ENCODE results near the gene NKG7.

The NKG7 gene

DNA sequence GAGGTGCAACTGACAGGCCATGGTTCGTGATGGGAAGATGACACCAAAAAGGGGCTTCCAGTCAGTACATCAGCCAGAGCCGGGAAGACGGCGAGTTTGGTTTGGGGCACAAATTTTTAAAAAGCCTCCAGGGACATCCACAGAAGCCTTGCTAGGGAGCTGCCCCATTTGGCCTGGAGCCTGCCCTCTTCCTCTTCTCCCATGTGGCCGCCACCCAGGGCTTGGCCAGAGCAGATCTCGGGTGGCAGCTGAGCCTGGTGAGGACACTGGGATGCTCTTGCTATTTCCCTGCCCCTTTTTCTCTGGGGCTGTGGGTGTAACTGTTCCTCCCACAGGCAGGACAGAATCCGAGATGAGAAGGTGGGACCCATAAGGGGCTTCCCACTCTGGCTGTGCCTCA lies 14.5 kb downstream of the NKG7 start:
- TF ChIP-seq, protein P1, sequence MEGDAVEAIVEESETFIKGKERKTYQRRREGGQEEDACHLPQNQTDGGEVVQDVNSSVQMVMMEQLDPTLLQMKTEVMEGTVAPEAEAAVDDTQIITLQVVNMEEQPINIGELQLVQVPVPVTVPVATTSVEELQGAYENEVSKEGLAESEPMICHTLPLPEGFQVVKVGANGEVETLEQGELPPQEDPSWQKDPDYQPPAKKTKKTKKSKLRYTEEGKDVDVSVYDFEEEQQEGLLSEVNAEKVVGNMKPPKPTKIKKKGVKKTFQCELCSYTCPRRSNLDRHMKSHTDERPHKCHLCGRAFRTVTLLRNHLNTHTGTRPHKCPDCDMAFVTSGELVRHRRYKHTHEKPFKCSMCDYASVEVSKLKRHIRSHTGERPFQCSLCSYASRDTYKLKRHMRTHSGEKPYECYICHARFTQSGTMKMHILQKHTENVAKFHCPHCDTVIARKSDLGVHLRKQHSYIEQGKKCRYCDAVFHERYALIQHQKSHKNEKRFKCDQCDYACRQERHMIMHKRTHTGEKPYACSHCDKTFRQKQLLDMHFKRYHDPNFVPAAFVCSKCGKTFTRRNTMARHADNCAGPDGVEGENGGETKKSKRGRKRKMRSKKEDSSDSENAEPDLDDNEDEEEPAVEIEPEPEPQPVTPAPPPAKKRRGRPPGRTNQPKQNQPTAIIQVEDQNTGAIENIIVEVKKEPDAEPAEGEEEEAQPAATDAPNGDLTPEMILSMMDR (IDR thresholded peaks at IDR 0.05; ENCODE audit: low read depth, low read length, missing control alignments) = no peak
- in situ Hi-C loops (cut with HindIII; ENCODE audit: low pct_ligation_motif_present, low sequenced_read_pairs) = no loop called here
- Histone ChIP-seq H3K27ac (no peak overlapping the region), H3K36me3 (replicated peaks) (no peaks in the 10 kb centered on the region), H3K4me3 (ENCODE audit: low read depth, low read length) (no peak overlapping the region), H3K27me3 (replicated peaks) (no peaks in the 10 kb centered on the region)
- DNase-seq = no peak

DNA sequence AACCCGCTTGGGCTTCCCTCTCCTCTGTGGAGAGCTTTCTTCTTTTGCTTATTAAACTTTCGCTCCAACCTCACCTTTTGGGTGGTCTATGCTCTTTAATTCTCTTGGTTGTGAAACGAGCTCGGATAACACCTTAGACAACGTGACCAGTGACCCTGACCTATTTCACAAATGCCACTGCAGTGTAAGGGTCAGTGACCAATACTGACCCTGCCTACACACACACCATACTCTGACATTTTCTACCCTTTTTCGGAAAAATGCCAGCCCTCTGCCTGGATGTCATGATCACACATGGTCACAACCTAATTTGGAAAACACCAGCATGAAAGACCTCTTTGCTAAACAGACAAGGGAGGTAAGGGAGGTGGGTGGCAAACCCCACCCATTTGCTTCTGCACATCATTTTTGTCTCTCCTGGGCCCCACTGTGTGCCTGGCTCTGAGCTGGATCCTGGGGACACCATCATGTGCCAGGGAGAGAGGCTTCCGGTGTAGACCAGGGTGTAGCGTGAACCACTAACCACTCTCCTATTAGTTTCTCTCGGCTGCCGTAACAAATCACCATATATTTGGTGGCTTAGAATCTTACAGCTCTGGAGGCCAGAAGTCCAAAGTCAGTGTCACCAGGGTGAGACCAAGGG lies 16.2 kb downstream of the NKG7 start:
- H3K4me3 ChIP-seq (ENCODE audit: low read depth, low read length) = no peak overlapping the region
- in situ Hi-C loops (cut with HindIII; ENCODE audit: low pct_ligation_motif_present, low sequenced_read_pairs) = no loop called here
- H3K36me3 ChIP-seq (replicated peaks) = peaks cover 4% of the 10 kb centered on the region
- H3K27ac ChIP-seq = no peak overlapping the region
- no peaks in the 10 kb centered on the region for H3K27me3 ChIP-seq (replicated peaks)
- DNase-seq = no peak
- TF ChIP-seq, protein P1 (IDR thresholded peaks at IDR 0.05; ENCODE audit: low read depth, low read length, missing control alignments) = no peak

DNA sequence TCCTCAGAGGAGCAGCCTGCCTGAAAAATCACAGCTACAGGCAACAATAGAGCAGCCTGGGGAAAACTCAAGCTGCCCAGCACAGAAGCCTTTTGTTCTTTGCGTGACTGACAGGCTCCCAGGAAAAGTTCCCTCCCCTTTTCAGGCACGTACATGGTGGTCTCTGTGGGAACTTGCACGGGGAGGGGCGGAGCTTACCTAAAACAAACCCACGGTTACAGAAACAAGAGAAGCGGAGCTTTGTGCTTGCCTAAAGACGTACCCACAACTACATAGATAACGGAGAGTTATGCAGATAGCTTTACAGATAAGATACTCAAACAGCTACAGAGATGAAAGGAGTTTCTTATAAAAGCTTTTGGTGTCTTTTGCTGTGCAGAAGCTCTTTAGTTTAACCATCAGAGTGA lies 17.7 kb downstream of the NKG7 start:
- H3K27me3 ChIP-seq (replicated peaks) = no peaks in the 10 kb centered on the region
- peak overlapping the region; percentile 0 for H3K27ac ChIP-seq

DNA sequence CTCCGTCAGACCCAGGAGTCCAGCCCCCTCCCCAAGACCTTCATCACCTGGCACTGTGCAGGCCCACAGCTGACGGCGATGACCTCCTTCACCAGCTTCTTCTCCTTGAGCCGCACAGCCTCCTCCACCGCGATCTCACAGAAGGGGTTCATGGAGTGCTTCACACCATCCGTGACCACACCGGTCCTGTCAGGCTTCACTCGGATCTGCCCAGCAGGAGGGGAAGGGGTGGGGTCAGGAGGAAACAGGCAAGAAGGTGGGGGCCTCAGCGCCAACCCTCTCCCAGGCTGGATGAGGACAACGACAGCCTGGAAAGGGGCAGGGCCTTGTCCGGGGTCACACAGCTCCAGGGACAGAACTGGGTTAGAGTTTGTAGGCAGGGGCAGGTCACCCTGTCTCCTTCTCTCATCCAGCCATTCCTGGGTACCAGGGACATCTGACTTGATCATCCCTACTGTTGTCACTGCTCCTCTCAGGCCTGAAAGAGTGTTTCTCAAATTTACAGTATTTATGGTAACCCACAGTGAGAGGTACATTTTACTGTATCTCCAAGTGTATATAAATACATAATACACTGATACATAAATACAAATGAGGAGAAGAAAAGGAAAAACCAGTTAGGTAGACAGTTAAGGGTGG lies 18.2 kb downstream of the NKG7 start:
- H3K4me3 ChIP-seq (ENCODE audit: low read depth, low read length) = no peak overlapping the region
- H3K27ac ChIP-seq = peak overlapping the region; percentile 0
- TF ChIP-seq, protein P1 (IDR thresholded peaks at IDR 0.05; ENCODE audit: low read depth, low read length, missing control alignments) = no peak
- H3K36me3 ChIP-seq (replicated peaks) = peaks cover 6% of the 10 kb centered on the region
- H3K27me3 ChIP-seq (replicated peaks) = no peaks in the 10 kb centered on the region
- in situ Hi-C loops (cut with HindIII; ENCODE audit: low pct_ligation_motif_present, low sequenced_read_pairs) = no loop called here
- DNase-seq = peak; percentile 14

More for the DNA sequence above, 17.7 kb downstream of the NKG7 start:
- TF ChIP-seq, protein P1 (IDR thresholded peaks at IDR 0.05; ENCODE audit: low read depth, low read length, missing control alignments) = no peak
- Histone ChIP-seq H3K36me3 (replicated peaks) (peaks cover 6% of the 10 kb centered on the region), H3K4me3 (ENCODE audit: low read depth, low read length) (no peak overlapping the region)
- in situ Hi-C loops (cut with HindIII; ENCODE audit: low pct_ligation_motif_present, low sequenced_read_pairs) = no loop called here
- peak; percentile 70 for DNase-seq

DNA sequence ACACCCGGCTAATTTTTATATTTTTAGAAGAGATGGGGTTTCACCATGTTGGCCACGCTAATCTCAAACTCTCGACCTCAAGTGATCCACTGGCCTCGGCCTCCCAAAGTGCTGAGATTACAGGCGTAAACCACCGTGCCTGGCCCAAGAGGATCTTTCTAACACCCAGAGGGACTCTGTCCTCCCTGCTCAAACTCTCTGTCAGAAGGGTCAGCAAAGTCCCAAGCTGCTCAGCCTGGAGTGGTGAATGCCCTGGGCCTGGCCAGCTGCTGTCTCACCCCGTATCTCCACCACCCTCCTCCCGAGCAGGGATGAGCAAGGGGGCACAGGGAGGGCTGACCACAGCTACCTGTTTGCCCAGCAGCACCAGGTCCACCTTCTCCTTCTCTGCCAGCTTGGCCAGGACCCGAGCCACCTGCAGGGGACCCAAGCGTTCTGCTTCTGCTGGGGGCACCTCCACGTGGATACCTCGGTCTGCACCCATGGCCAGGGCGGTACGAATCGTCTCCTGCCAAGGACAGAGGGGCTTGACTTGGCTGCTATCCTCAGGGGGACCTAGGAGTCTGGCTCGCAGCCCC lies 19.6 kb downstream of the NKG7 start:
- TF ChIP-seq, protein P1 (IDR thresholded peaks at IDR 0.05; ENCODE audit: low read depth, low read length, missing control alignments) = no peak
- Histone ChIP-seq H3K36me3 (replicated peaks) (peaks cover 6% of the 10 kb centered on the region), H3K4me3 (ENCODE audit: low read depth, low read length) (no peak overlapping the region), H3K27ac (no peak overlapping the region), H3K27me3 (replicated peaks) (no peaks in the 10 kb centered on the region)
- in situ Hi-C loops (cut with HindIII; ENCODE audit: low pct_ligation_motif_present, low sequenced_read_pairs) = no loop called here
- DNase-seq = no peak
